GM12892 (cell line): ENCODE data around the gene RFC5. TPM values are rescaled to one million over a fixed set of nuclear protein-coding genes. Genes with fewer than 3 reads are reported as not detected.

Experiments
- DNase-seq: peaks from one replicate; pipeline ENCODE4 v3.0.0; 2011; ENCODE audit not compliant: insufficient read length
- FAIRE-seq: peaks from 2 replicates; lab custom pipeline; 2011; peaks lifted over from hg19 to GRCh38; lab: Jason Lieb, UNC
- POLR2A ChIP-seq: IDR thresholded peaks from 2 replicates; pipeline ENCODE4 v1.6.1; 2011; ENCODE audit warnings: low read depth, low read length, control low read depth
- POLR2AphosphoS5 ChIP-seq: IDR thresholded peaks from 2 replicates; pipeline ENCODE4 v1.6.1; 2011; ENCODE audit warnings: low read depth, low read length, control low read depth
- TAF1 ChIP-seq: IDR thresholded peaks from 2 replicates; pipeline ENCODE4 v1.6.1; 2011; ENCODE audit warnings: low read depth, mild to moderate bottlenecking, control low read depth, low read length, borderline replicate concordance
- polyA plus RNA-seq: library from polyadenylated mRNA; unstranded; fragments of >200 nt; gene quantifications from one replicate; pipeline ENCODE4 v1.2.1, GENCODE V29; 2012; ENCODE audit warnings: missing spikeins, inconsistent platforms; ENCODE audit not compliant: missing spikeins

Gene RFC5
- polyA plus RNA-seq, result 45.3 TPM

GRCh38 chr12:118016424-118017264 lies at the start of gene RFC5:
RFC5 (plus strand) TSS chr12:118016703; CDS start chr12:118016828, 125 bp downstream.
- FAIRE-seq, result peak; percentile 87
- TF ChIP-seq POLR2AphosphoS5, result peak; percentile 94
- peak; percentile 92 for TF ChIP-seq POLR2A
- peak; percentile 79; the same call in 1 of the 2 replicates for TF ChIP-seq TAF1

GRCh38 chr12:117967043-117967442 lies 49.5 kb upstream of the RFC5 start:
- DNase-seq (no peak), FAIRE-seq (no peak)
- TF ChIP-seq POLR2A (no peak), TAF1 (no peak), POLR2AphosphoS5 (no peak)

More at GRCh38 chr12:118016424-118017264, at the start of gene RFC5:
- peak; percentile 92 for DNase-seq

- DNase-seq (no peak), FAIRE-seq (no peak)
- TF ChIP-seq POLR2A (no peak), TAF1 (no peak), POLR2AphosphoS5 (no peak)
Observed at GRCh38 chr12:117967512-117967911, 49.0 kb upstream of the RFC5 start.

GRCh38 chr12:117968151-117968789 lies 48.2 kb upstream of the RFC5 start:
- TF ChIP-seq POLR2A, result no peak
- TF ChIP-seq TAF1, result no peak
- TF ChIP-seq POLR2AphosphoS5, result no peak
- DNase-seq (no peak), FAIRE-seq (no peak)

- TF ChIP-seq POLR2AphosphoS5 (no peak), TAF1 (no peak), POLR2A (no peak)
- FAIRE-seq (no peak), DNase-seq (peak; percentile 62)
Observed at GRCh38 chr12:117968826-117969659, 47.5 kb upstream of the RFC5 start, which contains the start of gene KSR2. KSR2 (minus strand) TSS chr12:117968990; CDS start chr12:117968255, 735 bp downstream.

GRCh38 chr12:117970334-117970733 lies 46.2 kb upstream of the RFC5 start:
- TF ChIP-seq POLR2A, result no peak
- no peak for TF ChIP-seq TAF1
- DNase-seq (no peak), FAIRE-seq (no peak)

GRCh38 chr12:117972301-117972700 lies 44.2 kb upstream of the RFC5 start:
- DNase-seq (no peak), FAIRE-seq (no peak)
- TF ChIP-seq TAF1, result no peak
- no peak for TF ChIP-seq POLR2A
- no peak for TF ChIP-seq POLR2AphosphoS5

- DNase-seq (no peak), FAIRE-seq (no peak)
- TF ChIP-seq TAF1 (no peak), POLR2A (no peak), POLR2AphosphoS5 (no peak)
Observed at GRCh38 chr12:117975006-117975405, 41.5 kb upstream of the RFC5 start.

- DNase-seq, result no peak
- no peak for FAIRE-seq
- TF ChIP-seq TAF1, result no peak
- TF ChIP-seq POLR2A, result no peak
- no peak for TF ChIP-seq POLR2AphosphoS5
Observed at GRCh38 chr12:117977373-117977772, 39.1 kb upstream of the RFC5 start.

GRCh38 chr12:117980616-117981015 lies 35.9 kb upstream of the RFC5 start:
- FAIRE-seq (no peak), DNase-seq (no peak)
- TF ChIP-seq POLR2AphosphoS5, result no peak
- TF ChIP-seq TAF1, result no peak
- no peak for TF ChIP-seq POLR2A

GRCh38 chr12:117981267-117981666 lies 35.2 kb upstream of the RFC5 start:
- TF ChIP-seq POLR2AphosphoS5 (no peak), POLR2A (no peak), TAF1 (no peak)
- FAIRE-seq (no peak), DNase-seq (no peak)
